Measurements from ENCODE around the gene TULP3. TPM values are rescaled to one million over a fixed set of nuclear protein-coding genes. Genes with fewer than 3 reads are reported as not detected.

Gene TULP3
- total RNA-seq, 1 donor from 2014 or later: 35.1 TPM

DNA sequence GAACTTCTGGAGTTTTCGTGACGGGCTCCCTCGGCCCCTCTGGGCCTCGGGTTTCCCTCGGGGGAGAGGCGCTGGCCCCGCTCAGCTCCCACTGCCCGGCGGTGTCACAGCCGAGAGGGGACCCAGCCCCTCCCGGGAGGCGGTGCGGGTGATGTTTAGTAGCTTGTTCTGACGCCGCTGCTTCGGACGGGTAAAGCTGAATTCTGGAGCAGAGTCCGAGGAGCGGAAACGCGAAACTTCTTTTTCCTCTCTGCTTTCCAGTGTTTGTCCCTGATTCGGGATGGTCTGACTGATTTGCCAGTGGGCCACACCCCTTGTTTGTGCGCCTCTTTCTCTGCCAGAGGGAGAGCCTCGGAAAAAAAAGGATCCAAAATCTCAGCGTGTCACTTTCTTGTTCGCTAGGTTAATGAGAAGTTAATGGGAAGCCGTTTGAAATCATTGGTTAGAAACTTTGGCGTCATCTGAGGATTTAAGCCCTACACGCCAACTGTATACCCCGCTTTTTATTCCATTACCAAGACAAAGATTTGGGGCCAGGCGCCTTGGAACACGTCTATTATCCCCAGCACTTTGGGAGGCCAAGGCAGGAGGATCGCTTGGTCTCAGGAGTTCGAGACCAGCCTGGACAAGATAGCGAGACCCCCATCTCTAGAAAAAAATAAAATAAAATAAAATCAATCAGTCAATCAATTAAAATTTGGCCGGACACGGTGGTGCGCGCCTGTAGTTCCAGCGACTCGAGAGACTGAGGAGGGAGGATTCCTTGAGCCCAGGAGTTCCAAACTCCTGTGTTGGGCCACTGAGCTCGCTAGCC, 756 bp downstream of the TULP3 start:
- peak; percentile 52 for DNase-seq (ENCODE audit: low spot score, unreplicated experiment)
- no peaks in the 10 kb centered on the region for H3K27me3 Mint-ChIP-seq
- TF ChIP-seq, protein P1, sequence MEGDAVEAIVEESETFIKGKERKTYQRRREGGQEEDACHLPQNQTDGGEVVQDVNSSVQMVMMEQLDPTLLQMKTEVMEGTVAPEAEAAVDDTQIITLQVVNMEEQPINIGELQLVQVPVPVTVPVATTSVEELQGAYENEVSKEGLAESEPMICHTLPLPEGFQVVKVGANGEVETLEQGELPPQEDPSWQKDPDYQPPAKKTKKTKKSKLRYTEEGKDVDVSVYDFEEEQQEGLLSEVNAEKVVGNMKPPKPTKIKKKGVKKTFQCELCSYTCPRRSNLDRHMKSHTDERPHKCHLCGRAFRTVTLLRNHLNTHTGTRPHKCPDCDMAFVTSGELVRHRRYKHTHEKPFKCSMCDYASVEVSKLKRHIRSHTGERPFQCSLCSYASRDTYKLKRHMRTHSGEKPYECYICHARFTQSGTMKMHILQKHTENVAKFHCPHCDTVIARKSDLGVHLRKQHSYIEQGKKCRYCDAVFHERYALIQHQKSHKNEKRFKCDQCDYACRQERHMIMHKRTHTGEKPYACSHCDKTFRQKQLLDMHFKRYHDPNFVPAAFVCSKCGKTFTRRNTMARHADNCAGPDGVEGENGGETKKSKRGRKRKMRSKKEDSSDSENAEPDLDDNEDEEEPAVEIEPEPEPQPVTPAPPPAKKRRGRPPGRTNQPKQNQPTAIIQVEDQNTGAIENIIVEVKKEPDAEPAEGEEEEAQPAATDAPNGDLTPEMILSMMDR (IDR thresholded peaks at IDR 0.05; ENCODE audit: unreplicated experiment): no peak
- H3K4me1 Mint-ChIP-seq (ENCODE audit: low read depth): peaks cover 14% of the 10 kb centered on the region
- H3K4me3 Mint-ChIP-seq (ENCODE audit: low read depth): peak overlapping the region; percentile 98
- H3K27ac Mint-ChIP-seq: peak overlapping the region; percentile 95
- H3K36me3 Mint-ChIP-seq (ENCODE audit: insufficient read depth): peaks cover 3% of the 10 kb centered on the region
- no peaks in the 10 kb centered on the region for H3K9me3 Mint-ChIP-seq (ENCODE audit: low read depth)

DNA sequence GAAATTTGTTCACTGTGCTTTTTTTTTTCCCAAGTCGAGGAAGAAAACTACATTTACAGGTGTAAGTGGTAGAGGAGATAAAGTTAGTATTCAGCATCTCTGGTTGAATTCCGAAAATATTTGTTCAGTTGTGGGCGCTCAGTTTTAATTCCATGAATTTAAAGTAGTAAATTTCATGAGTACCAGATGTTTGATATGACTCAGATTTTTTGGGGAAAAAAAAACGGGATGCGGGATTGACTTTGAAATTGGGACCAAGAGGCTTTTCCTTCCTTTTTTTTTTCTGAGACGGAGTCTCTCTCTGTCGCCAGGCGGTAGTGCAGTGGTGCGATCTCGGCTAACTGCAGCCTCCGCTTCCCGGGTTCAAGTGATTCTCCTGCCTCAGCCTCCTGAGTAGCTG, 1.6 kb downstream of the TULP3 start:
- TF ChIP-seq, protein P1 (IDR thresholded peaks at IDR 0.05; ENCODE audit: unreplicated experiment): no peak
- Mint-ChIP-seq H3K36me3 (ENCODE audit: insufficient read depth) (peaks cover 3% of the 10 kb centered on the region), H3K27ac (no peak overlapping the region), H3K27me3 (no peaks in the 10 kb centered on the region), H3K9me3 (ENCODE audit: low read depth) (no peaks in the 10 kb centered on the region), H3K4me1 (ENCODE audit: low read depth) (peaks cover 14% of the 10 kb centered on the region), H3K4me3 (ENCODE audit: low read depth) (peak overlapping the region; percentile 98)
- DNase-seq (ENCODE audit: low spot score, unreplicated experiment): no peak

DNA sequence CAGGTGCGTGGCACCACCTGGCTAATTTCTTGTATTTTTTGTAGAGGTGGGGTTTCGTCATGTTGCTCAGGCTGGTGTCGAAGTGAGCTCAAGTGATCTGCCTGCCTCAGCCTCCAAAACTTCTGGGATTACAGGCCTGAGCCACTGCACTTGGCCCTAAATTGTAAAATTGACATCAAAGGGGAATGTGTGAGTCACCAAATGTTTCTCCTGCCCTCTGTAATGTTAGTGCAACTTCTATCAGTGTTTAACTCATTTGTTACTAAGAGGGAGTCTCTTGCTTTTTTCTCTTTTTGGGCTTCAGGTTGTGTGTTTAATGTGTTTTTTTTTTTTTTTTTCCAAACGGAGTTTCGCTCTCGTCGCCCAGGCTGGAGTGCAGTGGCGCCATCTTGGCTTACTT, 2.3 kb downstream of the TULP3 start:
- Mint-ChIP-seq H3K4me1 (ENCODE audit: low read depth) (peaks cover 14% of the 10 kb centered on the region), H3K27me3 (no peaks in the 10 kb centered on the region), H3K9me3 (ENCODE audit: low read depth) (no peaks in the 10 kb centered on the region), H3K27ac (peak overlapping the region; percentile 73), H3K36me3 (ENCODE audit: insufficient read depth) (no peaks in the 10 kb centered on the region), H3K4me3 (ENCODE audit: low read depth) (peak overlapping the region; percentile 52)
- no peak for DNase-seq (ENCODE audit: low spot score, unreplicated experiment)
- TF ChIP-seq, protein P1 (IDR thresholded peaks at IDR 0.05; ENCODE audit: unreplicated experiment): no peak

DNA sequence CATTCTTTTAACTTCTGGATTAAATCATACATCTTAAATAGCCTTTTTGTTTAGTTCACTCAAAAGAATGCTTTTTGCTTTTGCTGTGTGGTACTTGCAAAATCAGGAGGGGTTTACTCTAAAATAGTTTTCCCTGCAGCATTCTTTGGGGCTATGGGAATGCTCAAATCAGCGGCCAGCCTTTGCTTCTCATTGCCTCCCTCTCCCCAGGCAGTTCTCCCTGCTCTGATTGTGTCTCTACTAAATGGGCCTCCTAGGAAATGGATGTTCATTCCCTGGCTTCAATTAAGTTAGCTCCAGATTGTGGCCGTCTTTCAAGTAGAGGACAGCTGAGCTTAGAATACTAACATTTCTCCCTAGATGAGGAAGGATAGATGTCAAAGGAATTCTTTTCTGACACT, 4.4 kb downstream of the TULP3 start:
- Mint-ChIP-seq H3K27me3 (no peaks in the 10 kb centered on the region), H3K9me3 (ENCODE audit: low read depth) (no peaks in the 10 kb centered on the region), H3K4me3 (ENCODE audit: low read depth) (no peak overlapping the region), H3K4me1 (ENCODE audit: low read depth) (peaks cover 14% of the 10 kb centered on the region), H3K27ac (no peak overlapping the region), H3K36me3 (ENCODE audit: insufficient read depth) (no peaks in the 10 kb centered on the region)
- no peak for DNase-seq (ENCODE audit: low spot score, unreplicated experiment)
- TF ChIP-seq, protein P1 (IDR thresholded peaks at IDR 0.05; ENCODE audit: unreplicated experiment): no peak

DNA sequence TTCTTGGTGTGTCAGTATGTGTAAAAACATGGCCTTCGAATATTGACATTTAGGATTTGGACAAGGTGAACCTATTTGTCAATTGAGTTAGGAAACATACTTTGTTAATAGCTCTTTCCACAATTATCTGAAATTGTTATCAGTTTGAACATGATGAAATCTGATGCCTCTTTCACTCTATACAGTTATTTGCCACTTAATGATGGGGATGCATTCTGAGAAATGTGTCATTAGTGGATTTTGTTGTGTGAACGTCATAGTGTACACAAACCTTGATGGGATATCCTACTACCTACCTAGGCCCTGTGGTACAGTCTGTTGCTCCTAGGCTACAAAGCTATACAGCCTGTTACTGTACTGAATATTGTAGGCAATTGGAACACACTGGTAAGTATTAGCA, 4.8 kb downstream of the TULP3 start:
- Mint-ChIP-seq H3K27ac (peak overlapping the region; percentile 58), H3K36me3 (ENCODE audit: insufficient read depth) (no peaks in the 10 kb centered on the region), H3K4me1 (ENCODE audit: low read depth) (peaks cover 13% of the 10 kb centered on the region), H3K27me3 (no peaks in the 10 kb centered on the region), H3K9me3 (ENCODE audit: low read depth) (no peaks in the 10 kb centered on the region), H3K4me3 (ENCODE audit: low read depth) (no peak overlapping the region)
- no peak for DNase-seq (ENCODE audit: low spot score, unreplicated experiment)
- TF ChIP-seq, protein P1 (IDR thresholded peaks at IDR 0.05; ENCODE audit: unreplicated experiment): no peak

Data from progenitor cell of endocrine pancreas (in vitro differentiated cells).